ENCODE data around the gene GIMAP1. TPM values are rescaled to one million over a fixed set of nuclear protein-coding genes. Genes with fewer than 3 reads are reported as not detected.
"Not testable (repeated sequence)": the region's sequence is repeated elsewhere in the genome, so short reads cannot be mapped to it uniquely, and the experiment has no call there.

The GIMAP1 gene
- total RNA-seq, result 1 to 10 TPM; 3.7 to 6.4 (median 5.1) TPM
- 10 to 100 TPM in 1 of 3 donors, 1 to 10 TPM in 2; 1.6 to 10.3 (median 1.8) TPM for polyA plus RNA-seq

DNA sequence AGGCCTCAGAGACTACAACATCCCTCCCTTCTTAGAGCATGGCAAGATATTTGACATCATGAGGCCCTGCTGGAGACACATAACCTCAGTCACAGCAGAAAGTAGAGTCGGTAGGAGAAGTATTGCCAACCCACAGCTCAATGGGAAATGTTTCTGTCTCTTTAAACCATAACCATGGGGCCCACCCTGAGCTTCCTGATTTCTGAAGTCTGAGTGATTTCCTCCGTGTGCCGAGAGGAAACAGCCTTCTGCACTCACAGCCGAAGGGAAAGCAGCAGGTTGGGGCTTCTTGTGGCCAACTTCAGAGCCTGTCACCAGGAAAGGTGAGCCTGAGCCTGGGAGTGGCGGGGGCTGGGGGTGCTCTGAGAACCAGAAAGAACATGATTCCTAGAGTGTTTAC is at the start of gene GIMAP1:
Gene GIMAP1 (plus strand): TSS at position 246 of the 400 bp plus-strand sequence. CDS start 2,435 bp downstream, outside the sequence.
- Histone ChIP-seq H3K27ac (peak within 1 kb of the TSS; percentile 49 to 69 (median 56)), H3K36me3 (no peaks in the 10 kb centered on the region), H3K27me3 (no peaks in the 10 kb centered on the region), H3K4me3 (peak within 1 kb of the TSS in 3 of 4 donors; percentile 32 to 44 (median 41)), H3K9me3 (peaks cover 0 to 6% (median 0%) of the 10 kb centered on the region in 4 donors), H3K4me1 (no peaks in the 10 kb centered on the region)
- 28 to 75% methylated on average over 5 of the region's 5 CpGs for WGBS, 2 donors
- TF ChIP-seq POLR2AphosphoS5 (IDR thresholded peaks at IDR 0.05) (peak in 3 of 4 donors; percentile 57 to 65 (median 59)), EP300 (IDR thresholded peaks at IDR 0.05) (no peak)
- TF ChIP-seq, protein P1, sequence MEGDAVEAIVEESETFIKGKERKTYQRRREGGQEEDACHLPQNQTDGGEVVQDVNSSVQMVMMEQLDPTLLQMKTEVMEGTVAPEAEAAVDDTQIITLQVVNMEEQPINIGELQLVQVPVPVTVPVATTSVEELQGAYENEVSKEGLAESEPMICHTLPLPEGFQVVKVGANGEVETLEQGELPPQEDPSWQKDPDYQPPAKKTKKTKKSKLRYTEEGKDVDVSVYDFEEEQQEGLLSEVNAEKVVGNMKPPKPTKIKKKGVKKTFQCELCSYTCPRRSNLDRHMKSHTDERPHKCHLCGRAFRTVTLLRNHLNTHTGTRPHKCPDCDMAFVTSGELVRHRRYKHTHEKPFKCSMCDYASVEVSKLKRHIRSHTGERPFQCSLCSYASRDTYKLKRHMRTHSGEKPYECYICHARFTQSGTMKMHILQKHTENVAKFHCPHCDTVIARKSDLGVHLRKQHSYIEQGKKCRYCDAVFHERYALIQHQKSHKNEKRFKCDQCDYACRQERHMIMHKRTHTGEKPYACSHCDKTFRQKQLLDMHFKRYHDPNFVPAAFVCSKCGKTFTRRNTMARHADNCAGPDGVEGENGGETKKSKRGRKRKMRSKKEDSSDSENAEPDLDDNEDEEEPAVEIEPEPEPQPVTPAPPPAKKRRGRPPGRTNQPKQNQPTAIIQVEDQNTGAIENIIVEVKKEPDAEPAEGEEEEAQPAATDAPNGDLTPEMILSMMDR (IDR thresholded peaks at IDR 0.05), result no peak
- DNase-seq, result no peak
- intact Hi-C loops (cut with DNase I), result no loop called here

DNA sequence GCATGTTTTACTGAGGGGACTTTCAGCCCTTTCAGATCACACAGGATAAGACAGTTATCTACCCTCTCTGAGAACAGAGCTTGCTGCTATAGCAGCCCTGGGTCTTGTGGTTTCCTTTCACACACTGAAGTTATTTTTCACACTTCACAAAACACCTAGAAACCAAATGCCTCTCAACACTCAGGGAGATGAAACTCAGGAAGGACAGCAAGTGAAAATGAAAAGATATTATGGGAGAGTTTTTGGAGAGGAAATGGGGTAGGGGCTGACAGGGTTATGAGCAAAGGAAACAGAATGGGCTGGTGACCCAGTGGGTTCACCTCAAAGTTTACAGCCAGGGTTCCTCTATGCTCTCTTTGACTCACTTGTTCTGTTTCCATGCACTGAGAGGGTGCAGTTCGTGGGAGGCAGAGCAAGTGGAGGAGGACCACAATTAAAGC is 47.9 kb upstream of the GIMAP1 start:
- TF ChIP-seq EP300 (IDR thresholded peaks at IDR 0.05) (no peak), POLR2A (IDR thresholded peaks at IDR 0.05) (no peak), POLR2AphosphoS5 (IDR thresholded peaks at IDR 0.05) (no peak)
- TF ChIP-seq, protein P1 (IDR thresholded peaks at IDR 0.05), result no peak
- H3K27me3 ChIP-seq, result no peaks in the 10 kb centered on the region
- no peak overlapping the region for H3K4me3 ChIP-seq
- no peaks in the 10 kb centered on the region for H3K9me3 ChIP-seq
- intact Hi-C loops (cut with DNase I), result no loop called here
- 39 to 58% methylated on average over 1 of the region's 1 CpG for WGBS, 2 donors
- H3K4me1 ChIP-seq, result no peaks in the 10 kb centered on the region
- no peak for DNase-seq
- no peak overlapping the region for H3K27ac ChIP-seq
- H3K36me3 ChIP-seq, result no peaks in the 10 kb centered on the region

DNA sequence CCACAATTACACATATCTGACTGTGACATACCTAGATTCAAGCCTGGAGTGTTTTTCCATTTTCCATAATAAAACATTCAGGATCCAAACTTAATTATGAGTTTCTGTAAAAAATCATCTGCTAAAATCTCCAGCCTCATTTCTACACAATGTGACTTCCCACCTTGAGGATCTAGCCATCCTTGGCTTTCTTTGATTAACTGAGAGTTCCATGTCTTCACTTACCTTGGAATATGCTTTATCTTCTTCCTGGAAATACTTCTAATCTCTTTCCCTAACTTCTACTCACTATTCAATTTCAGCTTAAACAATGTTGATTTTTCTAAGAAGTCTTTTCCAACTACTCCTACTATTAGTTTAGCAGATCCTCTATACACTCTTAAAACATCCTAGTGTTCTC is 47.4 kb upstream of the GIMAP1 start:
- H3K4me3 ChIP-seq, result no peak overlapping the region
- TF ChIP-seq EP300 (IDR thresholded peaks at IDR 0.05), result no peak
- no peak for TF ChIP-seq POLR2AphosphoS5 (IDR thresholded peaks at IDR 0.05)
- no peak for TF ChIP-seq POLR2A (IDR thresholded peaks at IDR 0.05)
- TF ChIP-seq, protein P1 (IDR thresholded peaks at IDR 0.05), result no peak
- no peaks in the 10 kb centered on the region for H3K36me3 ChIP-seq
- intact Hi-C loops (cut with DNase I), result no loop called here
- DNase-seq, result no peak
- no peak overlapping the region for H3K27ac ChIP-seq
- H3K9me3 ChIP-seq, result no peaks in the 10 kb centered on the region
- no peaks in the 10 kb centered on the region for H3K4me1 ChIP-seq
- H3K27me3 ChIP-seq, result no peaks in the 10 kb centered on the region

GRCh38 chr7:150671798-150672585 is 44.4 kb upstream of the GIMAP1 start:
- H3K27me3 ChIP-seq; H3K36me3 ChIP-seq; H3K27ac ChIP-seq; H3K4me3 ChIP-seq; H3K4me1 ChIP-seq; H3K9me3 ChIP-seq; intact Hi-C loops (cut with DNase I); DNase-seq: not testable (repeated sequence)
- WGBS, 2 donors, result 90% methylated on average over 7 of the region's 7 CpGs

DNA sequence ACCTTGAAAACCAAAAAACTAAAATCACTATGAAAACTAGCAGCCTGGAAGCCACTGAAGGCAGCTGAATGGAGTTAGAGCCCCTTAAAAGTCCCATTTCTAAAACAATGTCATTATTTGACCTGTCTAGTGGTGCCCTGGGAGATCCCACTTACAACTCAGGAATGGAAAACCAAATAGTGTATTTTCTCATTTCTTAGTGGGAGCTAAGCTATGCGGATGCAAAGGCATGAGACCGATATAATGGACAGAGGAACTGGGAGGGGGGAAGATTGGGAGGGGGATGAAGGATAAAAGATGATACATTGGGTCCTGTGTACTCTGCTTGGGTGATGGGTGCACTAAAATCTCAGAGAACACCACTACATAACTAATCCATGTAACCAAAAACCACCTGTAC is 40.7 kb upstream of the GIMAP1 start:
- Histone ChIP-seq H3K27me3 (no peaks in the 10 kb centered on the region), H3K27ac (peak overlapping the region in 2 of 4 donors; percentile 5 to 50), H3K4me3 (no peak overlapping the region), H3K36me3 (no peaks in the 10 kb centered on the region), H3K4me1 (no peaks in the 10 kb centered on the region), H3K9me3 (no peaks in the 10 kb centered on the region)
- intact Hi-C loops (cut with DNase I), result no loop called here
- TF ChIP-seq EP300 (IDR thresholded peaks at IDR 0.05) (no peak), POLR2A (IDR thresholded peaks at IDR 0.05) (no peak), POLR2AphosphoS5 (IDR thresholded peaks at IDR 0.05) (no peak)
- TF ChIP-seq, protein P1 (IDR thresholded peaks at IDR 0.05), result no peak
- 67 to 88% methylated on average over 2 of the region's 2 CpGs for WGBS, 2 donors
- no peak for DNase-seq

DNA sequence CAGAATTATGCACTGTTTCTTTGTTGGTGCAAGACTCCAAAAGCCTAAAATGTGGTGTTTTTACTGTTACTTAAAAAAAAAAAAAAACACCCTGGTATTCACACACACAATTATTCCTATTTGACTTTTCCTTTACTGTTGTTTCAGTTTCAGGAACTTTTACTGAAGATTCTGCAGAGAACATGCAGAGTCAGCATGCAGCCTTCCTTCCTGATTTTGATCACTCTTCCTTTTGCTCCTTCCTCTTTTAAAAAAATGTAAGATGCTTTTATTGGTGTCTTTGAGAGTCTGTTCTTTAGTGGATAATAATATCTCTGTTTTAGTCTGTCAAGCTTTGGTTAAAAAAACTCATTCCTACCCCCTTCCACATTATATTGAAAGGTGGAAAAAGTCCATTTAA is 40.1 kb upstream of the GIMAP1 start:
- DNase-seq; H3K27me3 ChIP-seq; H3K4me1 ChIP-seq; H3K36me3 ChIP-seq; intact Hi-C loops (cut with DNase I); H3K4me3 ChIP-seq; H3K9me3 ChIP-seq: not testable (repeated sequence)
- H3K27ac ChIP-seq, result peak overlapping the region in 2 of 4 donors; percentile 16 to 50

GRCh38 chr7:150676854-150677253 is 39.6 kb upstream of the GIMAP1 start:
- H3K9me3 ChIP-seq; H3K36me3 ChIP-seq; H3K4me1 ChIP-seq; intact Hi-C loops (cut with DNase I); H3K4me3 ChIP-seq; H3K27me3 ChIP-seq; DNase-seq: not testable (repeated sequence)
- peak overlapping the region in 2 of 4 donors; percentile 16 to 50 for H3K27ac ChIP-seq
- WGBS, 2 donors, result 37 to 74% methylated on average over 3 of the region's 3 CpGs

DNA sequence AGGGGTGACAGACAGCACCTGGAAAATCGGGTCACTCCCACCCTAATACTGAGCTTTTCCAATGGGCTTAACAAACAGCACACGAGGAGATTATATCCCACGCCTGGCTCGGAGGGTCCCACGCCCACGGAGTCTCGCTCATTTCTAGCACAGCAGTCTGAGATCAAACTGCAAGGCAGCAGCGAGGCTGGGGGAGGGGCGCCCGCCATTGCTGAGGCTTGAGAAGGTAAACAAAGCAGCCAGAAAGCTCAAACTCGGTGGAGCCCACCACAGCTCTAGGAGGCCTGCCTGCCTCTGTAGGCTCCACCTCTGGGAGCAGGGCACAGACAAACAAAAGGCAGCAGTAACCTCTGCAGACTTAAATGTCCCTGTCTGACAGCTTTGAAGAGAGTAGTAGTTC is 37.8 kb upstream of the GIMAP1 start:
- 72 to 80% methylated on average over 11 of the region's 11 CpGs for WGBS, 2 donors
- H3K27me3 ChIP-seq; DNase-seq; H3K4me3 ChIP-seq; intact Hi-C loops (cut with DNase I); H3K36me3 ChIP-seq; H3K27ac ChIP-seq; H3K9me3 ChIP-seq; H3K4me1 ChIP-seq: not testable (repeated sequence)

Data from sigmoid colon (tissue), 7 donors.